Neural progenitor cell (in vitro differentiated cells): ENCODE measurements around the gene MANBA.

Experiments
- CTCF ChIP-seq: fragments of 200-600 bp; sonication (generic); IDR thresholded peaks from 2 replicates; pipeline ENCODE4 v1.5.1; 2017; ENCODE audit warnings: antibody characterized with exemption, mild to moderate bottlenecking
- EZH2 ChIP-seq: fragments of 200-600 bp; sonication (generic); IDR thresholded peaks from 2 replicates; pipeline ENCODE4 v1.6.1; 2017; ENCODE audit warnings: antibody characterized with exemption, mild to moderate bottlenecking, moderate library complexity
- EZH2phosphoT487 ChIP-seq: fragments of 200-600 bp; sonication (generic); IDR thresholded peaks from 2 replicates; pipeline ENCODE4 v1.6.1; 2017; ENCODE audit warnings: antibody characterized with exemption

- TF ChIP-seq CTCF, result no peak
- no peak for TF ChIP-seq EZH2
- TF ChIP-seq EZH2phosphoT487, result no peak
Measured at GRCh38 chr4:102599455-102599854, 161.3 kb downstream of the MANBA start.
